AG10803 (cell line): ENCODE measurements around the gene FRAS1.
"Not testable (repeated sequence)": the region's sequence is repeated elsewhere in the genome, so short reads cannot be mapped to it uniquely, and the experiment has no call there.

ENCODE experiments used
- DNase-seq: peaks from one replicate; pipeline ENCODE4 v3.0.0; 2010; ENCODE audit warnings: low read depth
- H3K4me3 ChIP-seq: 2 replicates; pipeline ENCODE4 v1.5.1; 2011; ENCODE audit warnings: mild to moderate bottlenecking, low read length, control low read depth
- CTCF ChIP-seq: conservative IDR thresholded peaks from 2 replicates; pipeline ENCODE4 v1.5.1; 2011; ENCODE audit warnings: mild to moderate bottlenecking, low read length, control low read depth, inconsistent platforms

Gene FRAS1

DNA sequence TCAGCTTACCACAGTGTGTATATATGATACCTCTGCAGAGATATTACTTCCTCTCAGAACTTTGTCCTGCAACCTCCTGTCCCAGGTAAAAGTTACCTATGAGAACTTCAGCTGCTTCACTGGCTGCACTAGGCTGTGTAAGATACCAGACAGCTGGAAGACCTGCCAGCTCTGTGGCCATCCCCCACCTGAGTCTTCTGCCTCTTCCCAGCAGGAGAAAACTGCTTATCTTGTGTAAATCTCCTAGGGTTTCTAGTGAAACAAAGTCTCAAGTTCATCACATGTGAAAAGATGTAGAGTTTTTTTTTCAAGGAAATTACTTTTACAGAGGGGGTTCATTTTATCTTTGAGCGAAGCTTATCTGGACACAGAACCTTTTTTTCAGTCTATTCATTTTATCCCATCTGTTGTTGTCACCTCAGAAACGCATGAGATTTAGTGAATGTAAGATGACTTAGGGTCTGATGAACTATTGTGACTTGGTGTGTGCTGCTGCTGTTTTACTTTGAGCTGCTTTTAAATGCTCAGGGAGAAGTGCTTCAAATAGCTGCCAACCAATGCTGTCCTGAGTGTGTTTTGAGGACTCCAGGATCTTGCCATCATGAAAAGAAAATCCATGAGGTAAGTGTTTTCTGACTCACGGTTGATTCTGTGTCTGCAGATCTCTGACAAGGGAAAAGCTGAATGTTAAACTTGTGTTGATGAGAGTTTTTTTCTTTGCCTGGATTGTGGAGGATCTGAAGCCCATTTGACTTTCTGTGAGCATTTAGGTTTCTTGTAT, 187.8 kb downstream of the FRAS1 start:
- no peak overlapping the region for H3K4me3 ChIP-seq
- no peak for TF ChIP-seq CTCF
- no peak for DNase-seq

- no peak for TF ChIP-seq CTCF
- H3K4me3 ChIP-seq, result no peak overlapping the region
- no peak for DNase-seq
Observed at GRCh38 chr4:78247536-78248285, 190.6 kb downstream of the FRAS1 start.

- H3K4me3 ChIP-seq, result no peak overlapping the region
- DNase-seq, result no peak
- TF ChIP-seq CTCF, result no peak
Observed at GRCh38 chr4:78250500-78250899, 193.4 kb downstream of the FRAS1 start.

DNA sequence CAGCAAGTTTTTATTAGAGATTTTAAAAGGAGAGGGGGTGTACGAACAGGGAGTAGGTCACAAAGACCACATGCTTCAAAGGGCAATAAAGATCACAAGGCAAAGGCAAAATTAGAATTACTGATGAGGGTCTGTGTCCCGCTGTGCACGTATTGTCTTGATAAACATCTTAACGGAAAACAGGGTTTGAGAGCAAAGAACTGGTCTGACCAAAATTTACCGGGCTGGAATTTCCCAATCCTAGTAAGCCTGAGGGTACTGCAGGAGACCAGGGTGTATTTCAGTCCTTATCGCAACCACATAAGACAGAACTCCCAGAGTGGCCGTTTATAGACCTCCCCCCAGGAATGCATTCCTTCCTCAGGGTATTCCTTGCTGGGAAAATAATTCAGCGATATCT, 195.7 kb downstream of the FRAS1 start:
- DNase-seq, H3K4me3 ChIP-seq: not testable (repeated sequence)

DNA sequence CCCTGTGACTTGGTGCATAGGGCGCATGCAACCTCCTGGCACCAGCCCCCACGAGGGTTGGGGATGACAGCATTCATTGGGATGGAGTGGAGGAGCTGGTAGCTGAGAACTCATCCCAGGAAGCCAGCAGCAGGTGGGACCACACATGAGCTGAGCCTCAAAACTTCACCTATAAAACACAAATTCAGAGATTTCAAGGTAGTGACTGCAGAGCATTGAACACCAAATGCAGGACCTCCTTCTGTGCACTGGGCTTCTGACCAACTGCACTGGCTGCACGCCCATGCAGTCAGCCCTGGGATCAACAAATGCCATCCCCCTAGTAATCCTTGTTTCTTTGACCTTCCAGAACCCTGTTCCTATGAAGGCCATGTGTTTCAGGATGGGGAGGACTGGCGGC, 197.8 kb downstream of the FRAS1 start:
- no peak for DNase-seq
- TF ChIP-seq CTCF, result no peak
- no peak overlapping the region for H3K4me3 ChIP-seq

- no peak overlapping the region for H3K4me3 ChIP-seq
- DNase-seq, result no peak
- TF ChIP-seq CTCF, result no peak
Observed at GRCh38 chr4:78265006-78265405, 207.9 kb downstream of the FRAS1 start.

GRCh38 chr4:78267790-78268189, 210.7 kb downstream of the FRAS1 start:
- no peak for DNase-seq
- H3K4me3 ChIP-seq, result no peak overlapping the region
- no peak for TF ChIP-seq CTCF
